Activated CD4-positive, alpha-beta T cell treated with anti-CD3 and anti-CD28 coated beads for 4 hours (primary cell): ENCODE results near the gene AMZ1.

Source experiments
- DNase-seq, 2 donors: peaks; one replicate each; pipeline ENCODE4 v3.0.0-alpha.2; 2020

AMZ1 gene

GRCh38 chr7:2651847-2652735, 35.9 kb upstream of the AMZ1 start:
- no peak for DNase-seq

DNA sequence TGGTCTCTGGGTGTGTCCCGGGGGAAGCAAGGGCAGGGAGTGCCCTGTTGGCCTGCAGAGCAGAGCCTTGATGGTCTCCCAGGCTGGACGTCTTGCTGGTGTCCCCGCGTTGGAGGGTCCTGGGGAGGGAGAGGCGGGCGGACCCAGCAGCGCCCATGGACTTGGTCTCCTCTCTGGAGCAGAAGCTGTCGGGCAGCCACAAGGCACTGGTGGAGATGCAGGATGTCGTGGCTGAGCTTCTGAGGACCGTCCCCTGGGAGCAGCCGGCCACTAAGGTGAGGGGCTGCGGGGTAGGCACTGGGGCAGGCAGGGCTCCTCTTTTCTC, 35.3 kb upstream of the AMZ1 start:
- DNase-seq, result no peak

DNA sequence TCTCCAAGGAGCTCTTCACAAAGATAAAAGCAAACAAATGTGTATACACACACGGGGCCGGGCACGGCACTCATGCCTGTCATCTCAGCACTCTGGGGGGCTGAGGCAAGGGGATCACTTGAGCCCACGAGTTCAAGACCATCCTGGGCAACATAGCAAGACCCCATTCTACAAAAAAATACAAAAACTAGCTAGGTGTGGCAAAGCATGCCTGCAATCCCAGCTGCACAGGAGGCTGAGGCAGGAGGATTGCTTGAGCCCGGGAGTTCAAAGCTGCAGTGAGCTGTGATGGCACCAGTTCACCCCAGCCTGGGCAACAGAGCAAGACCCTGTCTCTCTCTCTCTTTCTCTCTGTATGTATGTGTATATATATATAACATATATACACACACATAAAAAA, 33.9 kb upstream of the AMZ1 start:
- DNase-seq, result no peak

DNA sequence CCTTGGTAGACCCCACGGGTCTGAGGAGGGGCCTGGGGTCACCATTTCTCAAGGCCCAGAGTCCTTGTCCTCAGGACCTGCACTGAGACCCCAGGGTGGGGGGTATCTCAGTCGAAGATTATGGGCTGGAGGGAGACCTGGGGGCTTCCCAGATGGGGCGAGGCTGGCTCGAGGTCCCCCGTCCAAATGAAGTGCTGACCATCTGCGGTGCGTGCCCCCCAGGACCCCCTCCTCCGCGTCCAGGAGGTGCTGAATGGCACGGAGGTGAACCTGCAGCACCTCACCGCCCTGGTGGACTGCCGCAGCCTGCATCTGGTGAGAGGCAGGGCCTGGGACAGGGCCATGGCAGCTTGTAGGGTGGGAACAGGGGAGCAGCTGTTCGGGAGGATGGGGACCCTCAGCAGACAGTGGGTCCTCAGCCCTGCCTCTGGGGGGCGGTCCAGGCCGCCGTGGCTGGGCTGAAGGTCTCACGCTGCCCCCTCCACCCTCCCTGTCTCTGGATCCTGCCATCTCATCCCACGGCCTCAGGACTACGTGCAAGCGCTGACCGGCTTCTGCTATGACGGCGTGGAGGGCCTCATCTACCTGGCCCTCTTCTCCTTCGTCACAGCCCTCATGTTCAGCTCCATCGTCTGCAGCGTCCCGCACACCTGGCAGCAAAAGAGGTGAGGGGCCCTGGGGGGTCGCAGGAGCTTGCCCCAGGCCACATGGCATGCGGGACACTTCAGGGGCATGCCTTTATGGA, 32.0 kb upstream of the AMZ1 start:
- no peak for DNase-seq

DNA sequence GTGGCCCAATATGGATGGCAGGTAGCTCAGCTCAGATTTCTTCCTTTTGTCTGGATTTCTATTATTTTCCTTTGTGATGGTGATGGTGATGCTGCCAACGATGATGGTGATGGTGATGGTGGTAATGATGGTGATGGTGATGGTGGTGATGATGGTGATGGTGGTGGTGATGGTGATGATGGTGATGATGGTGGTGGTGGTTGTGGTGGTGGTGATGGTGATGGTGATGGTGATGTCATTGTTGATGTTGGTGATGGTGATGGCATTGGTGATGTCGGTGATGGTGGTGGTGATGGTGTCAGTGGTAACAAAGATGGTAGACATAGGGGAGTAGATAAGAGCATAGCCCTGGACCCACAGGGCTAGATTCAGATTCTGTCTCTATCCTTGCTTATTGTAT, 30.8 kb upstream of the AMZ1 start:
- no peak for DNase-seq

- DNase-seq, result no peak
These were observed 29.9 kb upstream of the AMZ1 start for GRCh38 chr7:2657920-2658671.

DNA sequence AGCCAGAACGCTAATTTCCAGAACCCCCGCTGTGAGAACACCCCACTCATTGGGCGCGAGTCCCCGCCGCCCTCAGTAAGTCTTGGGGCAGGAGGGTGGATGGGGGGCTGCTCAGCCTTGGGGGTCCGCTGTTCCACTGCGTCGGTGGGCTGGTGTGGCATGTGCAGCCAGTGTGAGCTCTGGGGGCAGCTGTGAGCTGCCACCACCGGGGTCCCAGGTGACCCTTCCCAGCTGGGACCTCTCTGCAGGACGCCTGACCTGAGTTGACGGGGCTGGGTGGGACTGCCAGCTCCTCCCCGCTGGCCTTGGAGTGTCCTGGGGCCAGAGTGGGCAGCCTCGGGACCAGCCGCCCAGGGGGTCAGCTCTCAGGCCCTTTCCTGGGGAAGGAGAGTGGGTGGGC, 29.1 kb upstream of the AMZ1 start:
- DNase-seq, result no peak

DNA sequence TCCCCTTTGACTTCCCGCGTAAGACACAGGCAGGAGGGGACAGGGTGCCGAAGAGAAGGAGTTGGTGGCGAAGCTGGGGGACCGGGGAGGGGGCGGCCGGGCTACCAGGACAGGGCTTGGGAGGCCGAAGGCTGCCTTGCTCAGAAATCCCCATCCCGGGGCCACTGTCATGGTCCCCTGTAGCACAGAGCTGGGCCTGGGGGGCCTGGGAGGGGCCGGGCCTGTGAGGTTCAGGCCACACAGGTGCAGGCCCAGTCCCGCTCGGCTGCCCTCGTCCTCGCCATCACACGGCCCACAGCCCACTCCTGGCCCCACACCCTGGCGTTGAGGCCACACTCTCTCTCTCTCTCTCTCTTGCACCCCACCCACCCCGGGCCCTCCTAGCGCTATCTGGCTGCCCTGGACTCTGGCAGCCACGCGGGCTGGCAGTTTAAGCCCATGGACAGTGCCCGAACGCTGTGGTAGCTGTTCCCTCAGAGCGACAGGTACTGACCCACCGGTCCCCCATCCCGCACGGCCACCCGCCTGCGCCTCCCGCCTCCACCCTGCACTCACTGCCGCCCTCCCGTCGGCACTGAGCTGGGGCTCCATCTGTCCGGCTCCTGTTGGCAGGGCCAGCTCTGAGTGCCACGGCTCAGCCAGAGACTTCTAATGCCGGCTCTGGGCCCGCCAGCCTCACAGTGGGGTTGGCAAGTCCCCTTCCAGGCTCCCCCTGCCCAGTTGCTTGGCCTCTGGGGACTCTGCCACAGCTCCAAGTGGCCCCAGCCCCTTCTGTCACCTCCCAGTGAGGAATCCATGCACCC, 28.2 kb upstream of the AMZ1 start:
- DNase-seq, result no peak

GRCh38 chr7:2660359-2661095, 27.5 kb upstream of the AMZ1 start:
- DNase-seq, result no peak

DNA sequence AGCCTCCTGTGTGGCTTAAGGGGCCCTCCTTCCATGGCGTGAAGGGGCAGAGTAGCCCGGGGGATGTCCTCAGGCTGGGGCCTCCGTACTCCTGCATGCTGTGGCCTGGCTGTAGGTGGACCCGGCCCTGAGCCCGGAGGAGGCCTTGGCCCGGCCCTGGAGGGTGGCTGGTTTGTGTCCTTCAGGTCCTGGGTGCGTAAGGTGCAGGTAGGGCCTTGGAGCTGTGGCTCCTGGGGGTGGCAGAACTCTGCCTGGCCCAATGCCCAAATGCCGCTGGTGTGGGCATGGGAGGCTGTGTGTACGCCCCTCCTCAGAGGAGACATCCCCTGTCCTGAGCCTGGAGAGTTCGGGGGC, 26.9 kb upstream of the AMZ1 start:
- no peak for DNase-seq

DNA sequence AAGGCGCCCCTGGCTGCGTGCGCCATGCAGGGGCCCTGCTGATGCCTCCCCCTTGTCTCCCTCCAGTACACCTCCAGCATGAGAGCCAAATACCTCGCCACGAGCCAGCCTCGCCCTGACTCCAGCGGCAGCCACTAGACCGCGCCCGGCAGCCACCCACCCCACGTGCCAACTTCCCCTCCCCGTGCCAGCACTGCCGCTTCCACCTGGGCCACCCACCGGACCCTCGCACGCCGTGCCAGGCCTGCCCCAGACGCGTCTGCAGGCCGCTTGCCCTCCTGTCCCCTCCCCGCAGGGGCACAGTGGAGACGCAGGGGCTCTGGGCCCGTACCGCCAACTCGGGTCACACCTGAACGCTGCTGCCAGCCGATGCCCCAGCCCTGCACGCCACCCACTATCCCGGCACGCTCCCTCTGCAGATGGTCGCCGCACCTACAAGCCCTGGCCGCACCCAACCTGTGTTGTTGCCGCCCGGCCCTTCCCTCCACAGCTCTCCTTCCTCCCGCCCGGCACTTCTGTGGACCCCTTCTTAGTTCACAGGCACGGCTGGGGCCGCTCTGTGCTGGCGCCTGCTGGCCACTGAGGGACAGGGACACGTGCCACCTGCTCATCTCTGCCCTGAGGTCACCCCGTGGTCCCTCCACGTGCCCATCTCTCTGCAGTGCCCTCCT, 26.3 kb upstream of the AMZ1 start:
- no peak for DNase-seq

DNA sequence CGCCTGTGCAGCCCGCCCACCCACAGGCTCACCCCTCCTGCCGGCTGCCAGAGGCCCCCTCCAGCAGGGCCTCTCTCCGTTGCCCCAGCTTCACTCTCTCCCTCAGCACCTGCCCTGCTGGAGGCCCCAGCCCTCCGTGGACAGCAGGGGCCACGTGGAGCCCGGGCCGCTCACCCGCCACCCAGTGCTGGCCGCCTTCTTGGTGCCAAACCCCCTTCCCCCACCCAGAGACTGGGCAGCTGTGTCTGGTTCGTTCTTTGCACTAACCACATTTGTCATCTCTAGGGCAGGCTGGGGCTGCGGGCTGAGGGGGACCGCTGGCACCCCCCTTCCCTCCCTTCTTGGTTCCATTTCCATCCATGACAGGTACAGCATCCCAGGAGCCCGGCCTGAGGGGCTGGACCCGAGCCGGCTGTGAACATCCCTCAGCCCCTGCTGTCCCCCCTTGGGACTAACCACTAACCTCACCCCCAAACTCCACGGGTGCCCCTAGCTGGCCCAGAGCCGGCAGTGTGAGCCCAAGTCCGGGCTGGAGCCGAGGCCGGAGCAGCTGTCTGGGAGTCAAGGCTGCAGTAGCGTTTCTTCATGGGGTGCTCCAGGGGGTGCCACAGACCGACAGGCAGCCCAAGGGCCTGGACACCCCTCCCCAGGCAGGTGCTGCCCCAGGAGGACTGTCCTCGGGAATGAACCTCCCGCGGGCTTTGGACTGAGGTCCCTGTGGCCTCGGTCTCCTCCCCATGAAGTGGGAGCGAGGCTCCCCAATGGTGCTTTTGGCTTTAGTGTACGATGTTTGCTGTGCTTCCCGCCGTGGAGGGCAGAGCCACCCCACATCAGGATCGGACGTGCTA, 25.5 kb upstream of the AMZ1 start:
- DNase-seq, result no peak

DNA sequence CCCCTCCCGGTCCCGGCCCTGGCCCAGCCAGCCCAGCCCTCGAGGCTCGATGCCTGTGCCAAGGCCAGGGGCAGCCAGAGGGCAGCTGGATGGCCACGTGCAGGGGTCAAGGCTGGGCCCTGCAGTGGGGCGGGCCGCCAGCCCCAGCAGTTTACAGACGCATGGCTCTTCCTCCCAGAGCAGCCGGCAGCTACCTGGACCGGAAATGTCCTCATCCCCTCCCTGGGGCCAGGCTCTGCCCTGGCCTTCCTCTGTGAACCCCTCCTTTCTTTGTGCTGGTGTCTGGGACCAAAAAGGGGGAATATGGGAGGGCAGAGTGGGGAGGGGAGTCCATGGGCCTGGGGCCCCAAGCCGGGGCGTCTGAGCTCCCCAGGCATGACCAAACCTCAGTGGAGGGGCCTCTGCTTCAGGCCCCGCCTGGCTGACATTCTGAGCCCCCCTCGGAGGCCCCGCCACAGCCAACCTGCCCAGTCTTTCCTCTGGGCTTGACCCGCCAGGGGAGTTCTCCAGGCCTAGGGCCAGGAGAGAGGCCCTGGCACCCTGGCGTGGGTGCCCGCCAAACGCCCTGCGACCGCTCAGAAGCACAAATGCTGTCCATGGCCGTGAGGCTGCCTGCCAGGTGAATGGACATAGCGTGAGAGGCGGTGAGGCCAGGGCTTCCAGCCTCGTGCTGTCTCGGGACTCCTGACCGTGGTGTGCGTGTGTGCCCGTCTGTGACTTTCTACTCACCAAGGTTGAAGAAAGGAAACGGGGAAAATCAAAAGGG, 24.7 kb upstream of the AMZ1 start:
- DNase-seq, result no peak

GRCh38 chr7:2663960-2664359, 24.0 kb upstream of the AMZ1 start:
- no peak for DNase-seq

DNA sequence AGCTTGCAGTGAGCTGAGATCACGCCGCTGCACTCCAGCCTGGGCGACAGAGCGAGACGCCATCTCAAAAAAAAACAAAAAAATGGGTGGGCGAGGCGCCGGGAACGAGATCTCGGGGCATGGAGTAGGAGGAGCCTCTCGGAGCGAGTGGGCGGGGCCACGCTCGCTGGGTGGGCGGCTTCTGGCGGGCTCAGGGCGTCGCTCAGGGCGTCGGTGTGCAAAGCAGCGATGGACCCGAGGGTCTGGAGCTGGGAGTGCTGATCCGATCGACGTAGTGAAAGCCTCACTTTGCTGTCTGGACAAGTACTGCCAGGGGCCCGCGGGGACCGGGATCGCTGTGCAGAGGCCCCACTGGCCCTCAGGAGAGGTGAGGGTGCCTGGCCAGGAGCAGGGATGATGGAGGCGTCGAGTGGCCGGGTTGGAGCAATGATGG, 22.6 kb upstream of the AMZ1 start:
- no peak for DNase-seq

GRCh38 chr7:2666155-2666554, 21.8 kb upstream of the AMZ1 start:
- DNase-seq, result no peak

DNA sequence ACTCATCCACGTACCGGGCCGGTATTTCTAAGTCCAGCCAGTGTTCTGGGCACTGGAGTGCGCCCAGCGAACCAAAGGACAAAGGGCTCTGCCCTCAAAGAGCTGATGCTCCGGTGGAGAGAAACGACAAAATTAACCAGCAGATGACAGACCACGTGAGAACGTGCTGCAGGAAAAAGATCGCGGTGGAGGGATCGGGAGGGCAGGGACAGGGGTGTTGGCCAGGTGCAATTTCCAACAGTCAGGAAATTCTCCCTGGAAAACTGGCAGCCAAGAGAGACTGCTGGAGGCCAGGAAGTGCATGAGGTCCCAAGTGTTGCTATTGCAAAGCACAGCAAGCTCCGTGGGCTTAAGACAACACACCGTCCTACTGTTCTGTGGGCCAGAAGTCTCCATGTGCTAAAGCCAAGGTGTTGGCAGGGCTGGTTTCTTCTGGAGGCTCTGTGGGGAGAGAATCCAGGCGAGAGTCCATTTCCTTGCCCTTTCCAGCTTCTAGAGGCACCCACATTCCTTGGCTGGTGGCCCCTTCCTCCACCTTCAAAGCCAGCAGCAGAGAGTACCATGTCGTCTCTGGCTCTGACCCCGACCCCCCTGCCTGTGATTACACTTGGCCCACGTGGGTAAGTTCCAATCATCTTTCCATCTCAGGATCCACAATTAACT, 21.3 kb upstream of the AMZ1 start:
- no peak for DNase-seq

DNA sequence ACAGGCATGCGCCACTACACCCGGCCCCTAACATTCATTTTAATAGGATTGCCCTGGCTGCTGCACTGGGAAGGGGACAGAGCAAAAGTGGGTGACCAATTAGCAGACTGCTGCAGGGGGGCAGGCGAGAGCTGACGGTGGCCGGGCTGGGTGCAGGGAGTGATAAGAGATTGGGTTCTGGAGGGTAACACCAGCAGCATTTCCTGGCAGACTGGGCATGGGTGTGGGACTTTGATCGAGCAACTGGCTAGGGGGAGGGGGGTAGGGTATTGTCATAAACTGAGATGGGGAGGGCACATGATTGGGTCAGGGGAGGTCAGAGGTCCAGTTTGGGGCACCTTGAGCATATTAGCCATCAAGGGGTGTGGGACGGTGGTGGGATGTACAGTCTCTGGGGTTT, 20.2 kb upstream of the AMZ1 start:
- no peak for DNase-seq

- DNase-seq, result no peak
These were observed 19.6 kb upstream of the AMZ1 start for GRCh38 chr7:2668401-2668800.
